Heart left ventricle (tissue), 16 donors: ENCODE measurements around the gene CD300E. TPM values are rescaled to one million over a fixed set of nuclear protein-coding genes. Genes with fewer than 3 reads are reported as not detected.
"Not testable (repeated sequence)": the region's sequence is repeated elsewhere in the genome, so short reads cannot be mapped to it uniquely, and the experiment has no call there.

Experiments used
- ATAC-seq, 4 donors: fragments of 200-7000 bp; cut with Tn5 transposase; one replicate each; pipeline ENCODE4 v1.9.1; 2020 to 2022; ENCODE audit warnings: moderate library complexity in 4 of 4, mild to moderate bottlenecking in 3 of 4, moderate number of reproducible peaks in 1 of 4
- DNase-seq, 5 donors: peaks; one replicate each; pipeline ENCODE4 v3.0.0-alpha.2; 2020
- H3K27ac ChIP-seq, 12 donors: fragments of 200-600 bp; sonication (generic) in 4 of 12; one replicate each; pipeline versions ENCODE4 v1.5.0 to v1.8.0; 2016 to 2022; ENCODE audit warnings: mild to moderate bottlenecking in 2 of 12
- H3K27me3 ChIP-seq, 9 donors: fragments of 200-600 bp; sonication (generic) in 2 of 9; one replicate each; pipeline versions ENCODE4 v1.5.1 to v1.8.0; 2016 to 2022; ENCODE audit warnings: mild to moderate bottlenecking in 3 of 9
- H3K36me3 ChIP-seq, 9 donors: fragments of 200-600 bp; sonication (generic) in 2 of 9; one replicate each; pipeline versions ENCODE4 v1.5.0 to v1.8.0; 2018 to 2022; ENCODE audit warnings: mild to moderate bottlenecking in 2 of 9
- H3K4me1 ChIP-seq, 12 donors: fragments of 200-600 bp; sonication (generic) in 4 of 12; one replicate each; pipeline versions ENCODE4 v1.5.0 to v1.8.0; 2016 to 2022; ENCODE audit warnings: mild to moderate bottlenecking in 3 of 12
- H3K4me3 ChIP-seq, 12 donors: fragments of 200-600 bp; sonication (generic) in 4 of 12; one replicate each; pipeline versions ENCODE4 v1.5.0 to v1.8.0; 2017 to 2022; ENCODE audit warnings: mild to moderate bottlenecking in 9 of 12, moderate library complexity in 4 of 12
- H3K9me3 ChIP-seq, 12 donors: fragments of 200-600 bp; sonication (generic) in 4 of 12; one replicate each; pipeline versions ENCODE4 v1.5.0 to v1.8.0; 2016 to 2022; ENCODE audit warnings: mild to moderate bottlenecking in 1 of 12
- CTCF ChIP-seq, 12 donors: fragments of 200-600 bp; sonication (generic) in 4 of 12; IDR thresholded peaks; one replicate each; pipeline versions ENCODE4 v1.5.0 to v1.8.0; 2018 to 2022; ENCODE audit warnings: antibody characterized with exemption in 12 of 12, mild to moderate bottlenecking in 5 of 12
- POLR2A ChIP-seq, 2 donors: fragments of 450-650 bp; IDR thresholded peaks; one replicate each; pipeline ENCODE4 v1.6.1; 2017; ENCODE audit warnings: antibody characterized with exemption in 2 of 2, mild to moderate bottlenecking in 2 of 2, moderate library complexity in 2 of 2
- WGBS, 4 donors: extraction: QIAGEN DNeasy Blood & Tissue Kit in 2 of 4; methylation state at CpG; one replicate each; pipeline versions ENCODE4 v1.1.5 to v1.1.7; 2013 to 2018; 5-methylcytosine and 5-hydroxymethylcytosine counted together
- intact Hi-C, 10 donors: fragments of 100-400 bp; cut with DNase I; formaldehyde crosslinking; loops; one replicate each; pipeline versions ENCODE4 v1.11.1 to v1.14.2; 2022
- polyA plus RNA-seq, 2 donors: library from polyadenylated mRNA; stranded (reverse); fragments of 200-250 nt; gene quantifications; one replicate each; pipeline ENCODE4 v1.2.3, GENCODE V29; 2013
- total RNA-seq, 9 donors: library from RNA; depleted of rRNA in 2 of 9; stranded (reverse); fragments of >200 nt in 2 of 9; fragmentation: NEBNext Ultra II Directional in 3 of 9; extraction: Animal tissue kit (Norgen Biotek cat#: 25700) in 3 of 9; gene quantifications; one replicate each; pipeline versions ENCODE4 v1.1.0 to v1.2.4, GENCODE V29; 2016 to 2023
- donor health status: ischemic (EF 13 %, LVEDD 7.1; RV severe dilation, severe dysfunction).
- donor health status: healthy with polysubstance abuse.
- donor health status: DM: no; HTN: yes; CAD: no.
- donor health status: DM: no; HTN: no; CAD: no.
- donor health status: ischemic (EF 25% LVEDD 6.9; RV normal size, moderate dysfunction).
- donor health status: ischemic (EF 25% LVEDD 5.7; RV mildly dilated, moderate dysfunction).
- donor health status: healthy.
- donor health status: DM: yes; HTN: yes; CAD: no.
- donor health status: ischemic (EF 35%, LVEDD 5.7; RV mildly dilated, moderate dysfunction).
- donor health status: nonischemic (EF 11% LVEDD 7.7; RV severe dilation, severe dysfunction).
- donor health status: DM: yes; HTN: yes; CAD: no.
- donor health status: PGD.
- donor health status: ischemic (EF 29% LVEDD 5.4; RV normal size, mild dysfunction).
- donor health status: nonischemic (EF 23%, LVEDD 6.1; RV moderate dilation, normal function).

Gene CD300E
- total and polyA plus RNA-seq, 11 donors: 0.19 to 8.6 (median 0.46) TPM; not detected in 1

- peaks cover 0 to 7% (median 0%) of the 10 kb centered on the region in 9 donors for H3K27me3 ChIP-seq
- H3K4me1 ChIP-seq: peaks cover 0 to 7% (median 0%) of the 10 kb centered on the region in 12 donors
- no peak for DNase-seq
- peaks cover 0 to 3% (median 0%) of the 10 kb centered on the region in 12 donors for H3K9me3 ChIP-seq
- TF ChIP-seq POLR2A (IDR thresholded peaks at IDR 0.05) (no peak), CTCF (IDR thresholded peaks at IDR 0.05) (no peak)
- intact Hi-C loops: no loop called here
- no peaks in the 10 kb centered on the region for H3K36me3 ChIP-seq
- ATAC-seq: no peak
- 56 to 75% (median 64%) methylated on average over 10 of the region's 10 CpGs for WGBS, 4 donors
- H3K4me3 ChIP-seq: no peak overlapping the region
- H3K27ac ChIP-seq: no peak overlapping the region
Observed at GRCh38 chr17:74582633-74583032, 40.9 kb downstream of the CD300E start.

- no peak for TF ChIP-seq CTCF (IDR thresholded peaks at IDR 0.05)
- no peak for TF ChIP-seq POLR2A (IDR thresholded peaks at IDR 0.05)
- WGBS, 4 donors: 53 to 67% (median 57%) methylated on average over 7 of the region's 7 CpGs
- Histone ChIP-seq H3K27ac (no peak overlapping the region), H3K4me3 (no peak overlapping the region), H3K36me3 (no peaks in the 10 kb centered on the region), H3K9me3 (peaks cover 0 to 3% (median 0%) of the 10 kb centered on the region in 12 donors), H3K4me1 (peaks cover 0 to 7% (median 0%) of the 10 kb centered on the region in 12 donors), H3K27me3 (peaks cover 0 to 7% (median 0%) of the 10 kb centered on the region in 9 donors)
- intact Hi-C loops: no loop called here
- DNase-seq: no peak
- no peak for ATAC-seq
Observed at GRCh38 chr17:74579900-74580299, 43.6 kb downstream of the CD300E start.

DNA sequence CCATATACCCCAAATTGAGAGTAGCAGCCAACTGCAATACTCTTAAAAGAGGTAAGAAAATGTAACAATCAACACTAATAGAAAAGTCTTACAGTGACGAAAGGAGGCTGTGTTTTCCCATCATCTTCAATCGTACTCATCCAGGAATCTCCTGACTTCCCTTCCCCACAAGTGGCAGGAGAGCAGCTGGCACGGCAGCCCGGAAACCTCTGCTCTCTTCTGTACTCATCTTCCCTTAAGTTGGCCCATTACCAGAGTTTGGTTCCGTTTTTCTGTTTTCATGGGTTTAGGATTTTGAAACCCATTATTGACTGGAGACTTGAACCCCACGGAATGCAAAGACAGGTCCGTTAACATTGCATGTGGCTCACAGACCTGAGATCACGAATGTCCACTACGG, 44.6 kb downstream of the CD300E start:
- TF ChIP-seq CTCF (IDR thresholded peaks at IDR 0.05): no peak
- Histone ChIP-seq H3K9me3 (no peaks in the 10 kb centered on the region), H3K4me1 (peaks cover 0 to 7% (median 0%) of the 10 kb centered on the region in 12 donors), H3K27ac (no peak overlapping the region), H3K27me3 (peaks cover 0 to 13% (median 0%) of the 10 kb centered on the region in 9 donors), H3K4me3 (no peak overlapping the region), H3K36me3 (no peaks in the 10 kb centered on the region)
- 75 to 86% (median 83%) methylated on average over 9 of the region's 9 CpGs for WGBS, 4 donors
- ATAC-seq (no peak), DNase-seq (no peak)
- intact Hi-C loops: no loop called here

DNA sequence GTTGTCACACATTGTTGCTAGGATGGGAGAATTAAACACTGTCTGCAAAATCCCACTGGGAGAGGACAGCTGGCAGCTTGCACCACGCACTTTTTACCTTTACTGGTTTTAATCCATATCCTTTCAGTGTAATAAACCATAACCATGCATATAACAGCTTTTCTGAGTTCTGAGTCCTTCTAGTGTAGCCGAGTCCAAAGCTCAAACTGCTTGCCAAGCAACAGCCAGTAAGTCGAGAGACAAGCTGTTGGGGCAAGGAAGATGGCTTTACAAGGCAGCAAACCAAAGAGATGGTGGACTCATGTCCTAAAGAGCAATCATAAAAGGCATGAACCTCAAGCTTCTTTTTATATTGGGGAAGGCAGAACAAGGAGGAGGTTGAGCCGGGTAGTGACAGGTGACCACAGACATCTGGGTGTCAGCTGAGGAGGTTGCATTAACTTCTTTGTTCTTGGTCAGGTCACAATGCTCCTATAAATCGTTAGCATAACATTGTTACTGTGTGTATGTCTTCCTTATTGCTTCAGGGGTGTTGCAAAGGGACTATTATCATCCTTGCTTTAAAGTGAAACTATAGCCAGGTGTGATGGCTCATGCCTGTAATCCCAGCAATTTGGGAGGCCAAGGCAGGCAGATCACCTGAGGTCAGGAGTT, 48.9 kb downstream of the CD300E start:
- intact Hi-C loops: no loop called here
- 72 to 80% (median 79%) methylated on average over 5 of the region's 5 CpGs for WGBS, 4 donors
- no peak for ATAC-seq

GRCh38 chr17:74573635-74574034, 49.9 kb downstream of the CD300E start:
- intact Hi-C loops, DNase-seq, H3K27ac ChIP-seq, H3K9me3 ChIP-seq, H3K4me3 ChIP-seq, H3K36me3 ChIP-seq, ATAC-seq, H3K4me1 ChIP-seq: not testable (repeated sequence)
- H3K27me3 ChIP-seq: peaks cover 0 to 20% (median 0%) of the 10 kb centered on the region in 9 donors

More for the DNA sequence above, 48.9 kb downstream of the CD300E start:
- Histone ChIP-seq H3K4me1 (peaks cover 0 to 6% (median 0%) of the 10 kb centered on the region in 12 donors), H3K27ac (no peak overlapping the region), H3K9me3 (peaks cover 0 to 4% (median 0%) of the 10 kb centered on the region in 12 donors), H3K27me3 (peaks cover 0 to 20% (median 0%) of the 10 kb centered on the region in 9 donors), H3K4me3 (no peak overlapping the region), H3K36me3 (no peaks in the 10 kb centered on the region)
- DNase-seq: no peak
- no peak for TF ChIP-seq CTCF (IDR thresholded peaks at IDR 0.05)
